ENCODE data around the gene KITLG.
"Not testable (repeated sequence)": the region's sequence is repeated elsewhere in the genome, so short reads cannot be mapped to it uniquely, and the experiment has no call there.

KITLG gene

DNA sequence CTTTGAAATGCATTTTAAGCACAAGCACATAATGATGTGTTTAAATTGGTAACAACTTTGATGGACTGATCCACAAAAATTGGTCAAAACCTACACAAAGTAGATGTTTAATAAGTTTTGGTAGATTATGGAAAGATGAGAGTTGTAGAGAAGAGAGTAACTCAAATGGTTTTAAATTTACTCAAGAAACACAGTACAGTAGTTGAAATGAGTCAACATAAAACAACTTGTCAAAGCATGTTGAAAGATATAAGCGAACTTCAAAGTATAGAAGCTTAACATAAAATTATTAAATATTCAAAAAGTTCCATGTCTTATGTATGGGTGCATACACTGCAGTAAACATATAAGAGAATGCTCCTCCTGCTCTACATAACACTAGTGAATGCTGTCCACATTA, 49.4 kb downstream of the KITLG start:
- no peak for DNase-seq (ENCODE audit: low spot score in 2 of 2)
- no peak overlapping the region for H3K4me3 Mint-ChIP-seq
- H3K9me3 Mint-ChIP-seq, result no peaks in the 10 kb centered on the region
- ATAC-seq, result no peak
- H3K36me3 Mint-ChIP-seq, result no peaks in the 10 kb centered on the region
- H3K4me1 Mint-ChIP-seq, result no peaks in the 10 kb centered on the region
- H3K27ac Mint-ChIP-seq, result no peak overlapping the region

DNA sequence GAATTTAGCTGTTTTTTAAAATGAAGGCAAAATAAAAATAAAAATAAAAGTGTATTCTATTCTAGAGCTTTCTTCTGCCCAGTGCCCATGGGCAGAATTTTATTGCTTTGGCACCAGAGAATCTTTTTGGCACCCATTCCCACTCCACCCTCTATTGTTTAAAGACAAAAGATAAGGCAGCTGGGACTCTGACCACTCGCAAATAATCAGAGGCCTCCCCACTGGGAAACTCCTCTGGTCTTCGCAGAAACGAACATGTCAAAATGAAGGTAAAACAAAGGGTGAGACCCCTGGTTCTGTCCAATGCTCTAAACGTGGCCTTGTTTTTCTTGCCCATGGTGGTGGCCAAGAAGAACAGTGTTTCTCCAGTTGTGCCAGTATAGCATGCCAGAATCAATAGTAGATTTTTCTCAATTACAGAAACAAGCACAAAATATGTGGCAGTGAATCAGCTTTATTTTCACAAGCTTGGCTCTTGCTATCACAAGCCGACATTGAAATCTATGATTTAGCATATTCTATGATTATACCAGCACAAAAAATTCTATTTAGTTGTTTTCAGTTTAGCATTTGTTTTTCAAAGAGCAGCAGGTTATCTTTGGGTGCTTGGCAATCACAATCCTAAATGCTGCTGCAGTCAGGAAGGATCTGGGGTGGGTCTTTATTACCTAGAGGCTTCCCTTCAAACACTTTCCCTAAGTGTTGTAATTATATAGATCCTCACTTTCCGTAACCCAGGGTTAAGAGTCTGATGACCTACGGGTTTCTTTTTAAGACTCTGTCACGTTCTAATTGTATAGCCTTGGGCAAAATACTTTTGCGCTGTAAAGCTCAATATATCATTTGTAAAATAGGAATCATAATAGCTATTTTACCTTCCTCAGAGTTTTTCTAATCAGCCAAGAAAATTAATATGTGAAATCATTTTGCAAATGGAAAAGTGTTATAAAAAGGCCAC, 50.5 kb downstream of the KITLG start:
- ATAC-seq (no peak), DNase-seq (ENCODE audit: low spot score in 2 of 2) (no peak)
- Mint-ChIP-seq H3K9me3 (peaks cover 3% of the 10 kb centered on the region), H3K4me1 (no peaks in the 10 kb centered on the region), H3K27ac (no peak overlapping the region), H3K36me3 (no peaks in the 10 kb centered on the region), H3K4me3 (no peak overlapping the region)

DNA sequence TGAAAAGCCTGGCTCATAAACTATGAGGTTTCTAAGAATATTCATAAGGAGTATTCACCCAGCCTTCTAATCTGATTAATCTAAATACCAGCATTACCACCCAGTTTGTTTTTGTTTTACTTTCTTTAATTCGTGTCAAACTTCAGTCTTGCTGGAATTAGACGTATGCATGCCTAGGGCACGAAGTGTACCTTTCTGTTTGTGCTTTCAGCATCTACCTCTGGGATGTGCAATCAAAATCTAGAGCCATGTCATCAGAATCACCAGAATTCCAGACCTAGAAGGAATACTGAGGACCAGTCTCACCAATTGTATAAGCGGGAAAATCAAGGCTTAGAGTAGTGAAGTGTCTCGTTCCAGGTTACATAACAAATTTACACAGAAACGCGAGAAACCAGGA, 57.3 kb downstream of the KITLG start:
- H3K4me3 Mint-ChIP-seq, result no peak overlapping the region
- H3K27ac Mint-ChIP-seq, result no peak overlapping the region
- ATAC-seq, result no peak
- H3K36me3 Mint-ChIP-seq, result no peaks in the 10 kb centered on the region
- no peaks in the 10 kb centered on the region for H3K4me1 Mint-ChIP-seq
- no peak for DNase-seq (ENCODE audit: low spot score in 2 of 2)
- H3K9me3 Mint-ChIP-seq, result peaks cover 3% of the 10 kb centered on the region

DNA sequence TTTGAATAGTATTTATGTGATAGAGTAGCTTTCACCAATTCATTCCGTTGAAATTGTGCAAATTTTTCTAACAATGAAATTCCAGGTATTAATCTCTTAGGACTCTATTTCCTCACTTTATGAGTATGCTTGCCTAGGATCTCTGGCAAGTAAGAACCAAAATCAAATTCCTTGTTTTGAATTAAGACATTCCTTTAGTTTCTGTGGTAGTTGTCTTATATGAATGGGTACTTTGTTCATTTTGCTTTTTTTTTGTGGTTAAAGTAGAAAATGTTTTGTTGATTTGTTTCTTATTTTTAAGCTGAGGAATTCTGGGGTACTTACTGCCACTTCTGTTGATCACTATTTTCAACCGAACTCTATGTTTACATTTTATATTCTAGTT, 59.8 kb downstream of the KITLG start:
- H3K36me3 Mint-ChIP-seq, result no peaks in the 10 kb centered on the region
- H3K4me1 Mint-ChIP-seq, result no peaks in the 10 kb centered on the region
- ATAC-seq (no peak), DNase-seq (ENCODE audit: low spot score in 2 of 2) (no peak)
- no peaks in the 10 kb centered on the region for H3K9me3 Mint-ChIP-seq
- H3K27ac Mint-ChIP-seq, result no peak overlapping the region
- H3K4me3 Mint-ChIP-seq, result no peak overlapping the region

DNA sequence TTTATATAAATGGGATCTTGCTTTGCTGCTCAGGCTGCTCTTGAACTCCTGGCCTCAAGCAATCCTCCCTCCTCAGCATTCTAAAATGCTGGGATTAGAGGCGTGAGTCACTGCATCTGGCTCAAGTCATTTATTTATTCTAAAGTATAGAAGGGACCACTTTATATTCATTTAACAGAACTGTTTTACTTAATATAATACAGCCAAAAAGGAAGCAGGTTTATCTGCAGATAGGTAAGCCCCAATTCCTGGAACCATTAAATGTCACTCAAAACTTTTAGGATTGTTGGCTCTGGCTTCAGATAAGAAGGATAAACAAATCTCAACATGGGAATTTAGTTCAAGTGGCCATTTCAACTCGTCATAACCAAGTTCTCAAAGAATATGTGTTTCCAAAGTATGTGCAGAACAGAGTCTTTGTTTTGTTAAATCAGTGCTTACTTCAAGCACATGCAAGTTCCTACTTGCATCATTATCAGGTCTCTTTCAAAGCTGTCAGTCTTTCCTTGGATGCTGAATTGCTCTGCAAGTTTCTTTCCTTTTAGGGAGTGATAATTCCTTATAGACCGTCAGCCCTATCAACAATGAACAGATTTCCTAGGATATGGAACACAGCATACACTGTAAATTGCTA, 60.4 kb downstream of the KITLG start:
- Mint-ChIP-seq H3K27ac (no peak overlapping the region), H3K4me1 (no peaks in the 10 kb centered on the region), H3K9me3 (no peaks in the 10 kb centered on the region), H3K4me3 (no peak overlapping the region), H3K36me3 (no peaks in the 10 kb centered on the region)
- ATAC-seq, result no peak
- no peak for DNase-seq (ENCODE audit: low spot score in 2 of 2)

DNA sequence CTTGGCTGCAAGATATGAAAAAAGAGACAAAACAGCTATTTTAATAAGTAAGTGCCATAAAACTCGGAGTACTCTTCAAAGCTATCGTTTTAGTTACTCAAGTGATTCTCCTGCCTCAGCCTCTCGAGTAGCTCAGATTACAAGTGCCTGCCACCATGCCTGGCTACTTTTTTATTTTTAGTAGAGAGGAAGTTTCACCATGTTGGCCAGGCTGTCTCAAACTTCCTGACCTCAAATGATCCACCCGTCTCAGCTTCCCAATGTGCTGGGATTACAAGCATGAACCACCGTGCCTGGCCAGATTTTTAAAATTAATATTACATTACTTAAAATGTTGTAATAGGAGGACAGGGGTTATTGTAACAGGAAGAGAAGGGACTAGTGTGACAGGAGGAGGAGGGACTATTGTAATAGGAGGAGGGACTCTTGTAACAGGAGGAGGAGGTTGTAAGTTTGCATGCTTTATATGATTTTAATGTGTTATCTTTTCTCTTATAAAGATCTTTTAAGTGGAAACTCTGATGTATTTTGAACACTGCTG, 61.3 kb downstream of the KITLG start:
- DNase-seq (ENCODE audit: low spot score in 2 of 2) (no peak), ATAC-seq (no peak)
- no peak overlapping the region for H3K4me3 Mint-ChIP-seq
- no peaks in the 10 kb centered on the region for H3K36me3 Mint-ChIP-seq
- H3K9me3 Mint-ChIP-seq, result no peaks in the 10 kb centered on the region
- no peaks in the 10 kb centered on the region for H3K4me1 Mint-ChIP-seq
- H3K27ac Mint-ChIP-seq, result no peak overlapping the region

DNA sequence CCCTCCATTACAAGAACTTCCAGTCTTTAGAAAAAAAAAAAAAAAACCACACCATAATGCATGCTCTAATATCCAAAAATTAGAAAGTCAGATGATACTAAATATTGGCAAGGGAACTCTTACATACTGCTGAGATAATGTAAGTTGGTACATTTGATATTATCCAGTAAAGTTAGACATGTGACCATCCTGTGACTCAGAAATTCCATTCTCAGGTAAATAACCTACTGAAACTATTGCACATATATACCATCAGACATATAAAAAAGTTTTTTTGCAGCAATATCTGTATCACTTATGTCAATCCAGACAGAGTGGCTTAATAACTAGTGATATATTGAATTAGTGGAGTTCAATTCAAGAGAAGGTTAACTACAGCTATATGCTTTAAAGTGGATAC, 63.5 kb downstream of the KITLG start:
- Mint-ChIP-seq H3K9me3 (no peaks in the 10 kb centered on the region), H3K4me1 (no peaks in the 10 kb centered on the region), H3K4me3 (no peak overlapping the region), H3K27ac (no peak overlapping the region), H3K36me3 (no peaks in the 10 kb centered on the region)
- ATAC-seq (no peak), DNase-seq (ENCODE audit: low spot score in 2 of 2) (no peak)

DNA sequence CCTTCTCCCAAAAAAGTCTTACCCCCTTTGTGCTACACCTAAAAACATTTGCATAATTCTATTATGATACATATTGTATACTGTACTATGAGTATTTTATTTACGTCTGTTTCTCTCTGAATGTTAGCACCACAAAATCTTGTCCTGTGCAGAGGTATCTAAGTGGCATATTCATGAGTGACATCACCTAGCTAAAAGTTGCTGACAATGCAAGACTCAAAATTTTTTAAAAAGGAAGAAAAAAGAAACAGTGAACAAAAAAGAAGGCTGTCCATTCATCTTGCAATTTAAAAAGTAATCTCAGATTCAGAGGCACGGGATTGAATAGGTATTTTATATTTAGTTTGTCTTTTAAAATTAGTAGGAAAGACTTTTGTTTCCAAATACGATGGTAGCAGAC, 69.4 kb downstream of the KITLG start:
- Mint-ChIP-seq H3K36me3 (no peaks in the 10 kb centered on the region), H3K4me3 (no peak overlapping the region), H3K27ac (no peak overlapping the region), H3K9me3 (no peaks in the 10 kb centered on the region), H3K4me1 (no peaks in the 10 kb centered on the region)
- no peak for ATAC-seq
- DNase-seq (ENCODE audit: low spot score in 2 of 2), result no peak

DNA sequence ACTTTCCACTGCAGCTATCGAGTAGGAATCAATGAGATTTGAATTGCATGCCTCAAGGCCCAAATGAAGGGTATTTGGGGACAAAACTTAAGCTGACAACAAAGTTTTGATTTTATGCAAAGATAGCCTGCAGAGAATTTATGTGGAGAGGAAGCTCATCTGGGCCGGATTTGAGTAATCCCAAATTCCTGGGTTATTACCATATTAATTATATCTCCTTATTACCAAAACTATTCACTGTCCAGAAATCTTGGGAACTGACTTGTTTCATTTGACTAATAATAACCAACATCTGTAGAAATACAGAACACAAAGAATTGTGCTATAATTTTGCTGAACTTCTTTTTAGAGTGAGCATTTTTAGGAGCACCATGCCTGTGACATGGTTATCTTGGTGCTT, 70.4 kb downstream of the KITLG start:
- Mint-ChIP-seq H3K4me1 (no peaks in the 10 kb centered on the region), H3K4me3 (no peak overlapping the region), H3K9me3 (no peaks in the 10 kb centered on the region), H3K36me3 (no peaks in the 10 kb centered on the region), H3K27ac (no peak overlapping the region)
- DNase-seq (ENCODE audit: low spot score in 2 of 2) (no peak), ATAC-seq (no peak)

DNA sequence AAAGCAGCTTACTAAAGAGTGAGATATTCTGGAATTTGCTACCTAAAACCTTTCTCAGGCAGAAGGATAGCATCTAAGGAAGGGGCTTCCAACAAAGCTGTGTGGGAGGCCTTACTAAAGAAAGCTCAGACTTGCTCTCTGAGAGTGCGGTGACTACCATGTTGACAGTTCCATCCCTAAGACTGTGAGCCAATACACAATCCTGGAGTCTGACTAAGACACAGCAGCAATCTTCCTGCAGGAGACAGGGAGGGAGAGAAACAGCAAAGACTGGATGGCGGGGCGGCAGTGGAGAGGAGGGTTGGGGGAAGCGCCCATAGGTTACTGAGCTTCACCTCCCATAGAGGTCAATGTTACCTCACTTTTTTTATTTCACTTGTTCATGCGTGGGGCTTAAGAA, 70.9 kb downstream of the KITLG start:
- H3K36me3 Mint-ChIP-seq, result no peaks in the 10 kb centered on the region
- H3K9me3 Mint-ChIP-seq, result no peaks in the 10 kb centered on the region
- H3K27ac Mint-ChIP-seq, result no peak overlapping the region
- H3K4me1 Mint-ChIP-seq, result no peaks in the 10 kb centered on the region
- DNase-seq (ENCODE audit: low spot score in 2 of 2) (no peak), ATAC-seq (peak; percentile 21)
- no peak overlapping the region for H3K4me3 Mint-ChIP-seq

DNA sequence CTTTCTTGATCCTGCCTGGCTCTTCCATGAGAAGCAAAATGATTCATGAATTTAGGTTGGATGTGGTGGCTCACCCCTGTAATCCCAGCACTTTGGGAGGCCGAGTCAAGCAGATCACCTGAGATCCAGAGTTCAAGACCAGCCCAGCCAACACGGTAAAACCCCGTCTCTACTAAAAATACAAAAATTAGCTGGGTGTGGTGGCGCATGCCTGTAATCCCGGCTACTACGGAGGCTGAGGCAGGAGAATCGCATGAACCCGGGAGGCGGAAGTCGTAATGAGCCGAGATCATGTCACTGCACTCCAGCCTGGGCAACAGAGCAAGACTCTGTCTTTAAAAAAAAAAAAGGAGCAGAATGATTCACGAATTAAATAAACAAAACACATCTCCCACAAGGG, 72.4 kb downstream of the KITLG start:
- not testable (repeated sequence) for ATAC-seq; H3K4me3 Mint-ChIP-seq; DNase-seq (ENCODE audit: low spot score in 2 of 2); H3K27ac Mint-ChIP-seq; H3K9me3 Mint-ChIP-seq; H3K4me1 Mint-ChIP-seq; H3K36me3 Mint-ChIP-seq

DNA sequence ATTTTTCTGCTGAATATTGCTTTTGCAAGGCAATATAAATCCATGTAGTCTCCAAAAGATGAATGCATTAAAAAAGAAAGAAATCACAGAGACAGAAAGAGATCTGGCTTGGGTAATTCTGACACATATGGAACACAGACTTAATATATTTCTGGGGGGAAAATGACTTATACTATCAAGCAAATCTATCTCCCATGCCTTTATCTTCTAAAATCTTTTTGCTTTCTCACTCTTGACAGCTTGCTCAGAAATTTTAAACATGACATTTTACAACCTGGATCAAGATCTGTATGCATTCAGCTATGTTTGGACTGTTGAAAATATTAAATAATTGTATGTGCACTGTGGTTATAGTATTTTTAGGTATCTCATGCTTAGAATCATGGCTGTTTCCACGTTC, 73.0 kb downstream of the KITLG start:
- no peak overlapping the region for H3K4me3 Mint-ChIP-seq
- no peaks in the 10 kb centered on the region for H3K36me3 Mint-ChIP-seq
- no peak for ATAC-seq

DNA sequence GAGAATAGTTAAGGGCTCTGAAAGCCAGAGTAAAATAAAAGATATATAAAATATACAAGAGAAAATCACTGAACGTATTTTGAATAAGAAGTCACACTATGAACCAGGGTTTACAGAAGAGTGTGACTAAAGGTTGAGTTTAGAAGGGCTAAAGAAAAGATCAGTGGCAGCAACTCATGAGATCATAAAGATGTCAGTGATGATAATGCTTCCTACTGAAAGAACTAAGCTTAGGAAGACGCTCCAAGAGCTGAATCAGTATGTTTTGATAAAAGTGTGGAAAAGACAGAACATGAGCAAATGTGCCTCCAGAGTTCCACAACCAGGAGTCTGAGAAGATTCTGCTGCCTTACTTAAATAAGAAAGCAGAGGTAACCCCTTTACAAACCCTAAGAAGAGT, 74.6 kb downstream of the KITLG start:
- no peak overlapping the region for H3K4me3 Mint-ChIP-seq
- H3K27ac Mint-ChIP-seq, result no peak overlapping the region
- ATAC-seq, result no peak
- no peaks in the 10 kb centered on the region for H3K36me3 Mint-ChIP-seq
- DNase-seq (ENCODE audit: low spot score in 2 of 2), result no peak
- H3K9me3 Mint-ChIP-seq, result peaks cover 5% of the 10 kb centered on the region
- no peaks in the 10 kb centered on the region for H3K4me1 Mint-ChIP-seq

More for the DNA sequence above, 73.0 kb downstream of the KITLG start:
- no peaks in the 10 kb centered on the region for H3K4me1 Mint-ChIP-seq
- no peak for DNase-seq (ENCODE audit: low spot score in 2 of 2)
- H3K27ac Mint-ChIP-seq, result no peak overlapping the region
- peaks cover 5% of the 10 kb centered on the region for H3K9me3 Mint-ChIP-seq

DNA sequence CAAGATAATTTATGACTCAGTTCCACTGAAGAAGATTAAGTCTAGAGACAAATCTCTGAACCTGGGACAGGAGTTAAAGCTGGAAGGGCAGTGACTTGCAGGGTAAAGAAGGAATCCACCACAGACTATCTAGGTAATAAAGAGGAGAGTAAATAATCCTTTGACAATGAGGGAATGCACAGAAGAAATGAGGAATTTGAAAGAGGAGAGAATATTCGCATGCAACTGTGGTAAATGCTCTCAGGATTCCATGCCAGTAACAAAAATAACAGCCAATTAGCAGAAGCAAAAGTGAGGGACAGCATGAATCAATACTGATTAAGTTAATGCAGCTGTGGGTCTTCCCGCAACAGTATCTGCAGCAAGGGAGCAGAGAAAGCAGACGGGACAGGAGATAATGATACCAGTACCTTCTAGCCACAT, 77.0 kb downstream of the KITLG start:
- ATAC-seq (no peak), DNase-seq (ENCODE audit: low spot score in 2 of 2) (no peak)
- H3K36me3 Mint-ChIP-seq, result no peaks in the 10 kb centered on the region
- no peak overlapping the region for H3K27ac Mint-ChIP-seq
- no peak overlapping the region for H3K4me3 Mint-ChIP-seq
- H3K9me3 Mint-ChIP-seq, result peaks cover 10% of the 10 kb centered on the region
- H3K4me1 Mint-ChIP-seq, result no peaks in the 10 kb centered on the region

DNA sequence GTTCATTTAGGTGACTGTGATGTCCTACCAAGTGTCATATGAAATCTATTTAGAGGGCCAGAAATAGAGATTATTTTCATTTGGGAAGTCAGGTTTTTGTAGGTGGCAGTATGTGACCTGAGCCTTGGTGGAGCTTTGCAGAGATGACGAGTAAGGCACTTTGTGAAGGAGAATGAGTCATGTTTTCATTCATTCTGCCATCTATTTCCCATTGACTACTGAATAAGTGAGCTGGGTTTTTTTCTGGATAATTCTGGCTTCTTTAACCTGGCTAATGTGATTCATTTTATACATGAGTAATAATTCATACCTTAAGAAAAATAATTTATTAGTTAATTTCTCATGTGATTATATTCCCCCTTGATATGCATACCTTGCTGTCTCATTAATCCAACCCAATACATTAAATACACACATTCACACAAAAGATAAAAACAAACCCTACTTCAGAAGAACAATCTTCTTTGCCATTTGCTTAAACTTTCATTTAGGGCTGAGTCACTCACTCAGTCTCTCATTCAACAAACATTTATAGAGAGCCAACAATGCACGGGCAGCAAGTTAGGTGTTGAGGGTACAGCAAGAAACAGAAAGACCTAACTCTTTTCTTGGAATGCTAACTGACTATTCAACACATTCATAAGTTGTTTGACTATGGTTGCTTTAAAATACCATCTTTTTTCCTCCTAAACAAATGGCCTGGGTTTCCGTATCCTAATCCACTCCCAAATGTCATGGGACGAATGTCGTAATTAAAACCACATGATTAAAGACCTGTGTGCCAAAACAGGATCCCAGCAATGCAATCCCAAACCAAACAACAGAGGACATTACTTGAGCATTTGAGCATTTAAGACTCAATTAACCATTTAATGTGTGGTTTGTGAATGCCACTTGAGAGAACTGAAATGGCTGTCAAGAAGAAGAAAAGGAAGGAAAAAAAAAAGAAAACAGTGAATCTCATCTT, 78.0 kb downstream of the KITLG start:
- Mint-ChIP-seq H3K4me1 (no peaks in the 10 kb centered on the region), H3K9me3 (peaks cover 10% of the 10 kb centered on the region), H3K4me3 (no peak overlapping the region), H3K36me3 (no peaks in the 10 kb centered on the region), H3K27ac (no peak overlapping the region)
- ATAC-seq (no peak), DNase-seq (ENCODE audit: low spot score in 2 of 2) (no peak)

Data from stimulated activated effector memory CD8-positive, alpha-beta T cell treated with anti-CD3 and anti-CD28 coated beads, Interleukin-12 subunit alpha, Interleukin-12 subunit beta, amount 100 ng/mL, for 72 hours (primary cell).